HEK293T (cell line): Measurements from ENCODE around the gene TPSD1.

Experiments
- ARNT ChIP-seq: fragments of 450-650 bp; IDR thresholded peaks from 2 replicates; pipeline ENCODE4 v1.6.1; 2017; ENCODE audit warnings: mild to moderate bottlenecking
- BHLHE40 ChIP-seq: fragments of 450-650 bp; IDR thresholded peaks from 2 replicates; pipeline ENCODE4 v1.6.1; 2016; ENCODE audit warnings: mild to moderate bottlenecking, moderate library complexity, borderline replicate concordance
- ELF4 ChIP-seq: fragments of 450-650 bp; IDR thresholded peaks from 2 replicates; pipeline ENCODE4 v1.6.1; 2017; ENCODE audit warnings: antibody characterized with exemption
- FOXM1 ChIP-seq: fragments of 450-650 bp; IDR thresholded peaks from 2 replicates; pipeline ENCODE4 v1.6.1; 2017; ENCODE audit warnings: mild to moderate bottlenecking, borderline replicate concordance
- HDGF ChIP-seq: fragments of 450-650 bp; IDR thresholded peaks from 2 replicates; pipeline ENCODE4 v1.6.1; 2017; ENCODE audit warnings: antibody characterized with exemption, borderline replicate concordance
- LEF1 ChIP-seq: fragments of 450-650 bp; IDR thresholded peaks from 2 replicates; pipeline ENCODE4 v1.6.1; 2017; ENCODE audit warnings: mild to moderate bottlenecking, borderline replicate concordance
- PKNOX1 ChIP-seq: fragments of 450-650 bp; IDR thresholded peaks from 2 replicates; pipeline ENCODE4 v1.6.1; 2016
- SP1 ChIP-seq: fragments of 450-650 bp; IDR thresholded peaks from 2 replicates; pipeline ENCODE4 v1.6.1; 2017
- SUZ12 ChIP-seq: fragments of 450-650 bp; IDR thresholded peaks from 2 replicates; pipeline ENCODE4 v1.6.1; 2016; ENCODE audit warnings: mild to moderate bottlenecking
- TARDBP ChIP-seq: fragments of 450-650 bp; IDR thresholded peaks from 2 replicates; pipeline ENCODE4 v1.6.1; 2016
- ZNF384 ChIP-seq: fragments of 450-650 bp; IDR thresholded peaks from 2 replicates; pipeline ENCODE4 v1.6.1; 2016

GRCh38 chr16:1260101-1260680 lies 4.3 kb downstream of the TPSD1 start:
- TF ChIP-seq SUZ12 (no peak), SP1 (no peak), PKNOX1 (no peak), TARDBP (no peak), BHLHE40 (no peak), ELF4 (no peak), ARNT (no peak), HDGF (no peak), FOXM1 (no peak), ZNF384 (no peak), LEF1 (no peak)
